Frontal cortex (tissue), 4 donors: ENCODE data around the gene CPNE4. TPM values are rescaled to one million over a fixed set of nuclear protein-coding genes. Genes with fewer than 3 reads are reported as not detected.

Experiments used
- DNase-seq, 2 donors: peaks; one replicate each; pipeline ENCODE4 v3.0.0; 2012; ENCODE audit warnings: low spot score in 2 of 2
- FAIRE-seq: peaks from 2 replicates; lab custom pipeline; 2012; peaks lifted over from hg19 to GRCh38; lab: Jason Lieb, UNC
- total RNA-seq: library from RNA; depleted of rRNA; stranded (reverse); fragments of >200 nt; gene quantifications from one replicate; pipeline ENCODE4 v1.2.3, GENCODE V29; 2014
- donor health status: control.
- donor health status: control.
- donor health status: control.

CPNE4 gene
- total RNA-seq, 1 donor from 2014 or later: 14.7 TPM

GRCh38 chr3:131756405-131756804 is 278.4 kb downstream of the CPNE4 start:
- FAIRE-seq: no peak
- no peak for DNase-seq

GRCh38 chr3:131755380-131755779 is 279.4 kb downstream of the CPNE4 start:
- no peak for FAIRE-seq
- DNase-seq: no peak

GRCh38 chr3:131750256-131750655 is 284.6 kb downstream of the CPNE4 start:
- DNase-seq (no peak), FAIRE-seq (no peak)

GRCh38 chr3:131749826-131750225 is 285.0 kb downstream of the CPNE4 start:
- no peak for FAIRE-seq
- no peak for DNase-seq

- DNase-seq: no peak
- no peak for FAIRE-seq
These were observed 287.3 kb downstream of the CPNE4 start for GRCh38 chr3:131747466-131747865.

- no peak for FAIRE-seq
- no peak for DNase-seq
These were observed 290.0 kb downstream of the CPNE4 start for GRCh38 chr3:131744765-131745164.

- FAIRE-seq: no peak
- DNase-seq: no peak
These were observed 291.7 kb downstream of the CPNE4 start for GRCh38 chr3:131743126-131743525.

- no peak for FAIRE-seq
- no peak for DNase-seq
These were observed 295.6 kb downstream of the CPNE4 start for GRCh38 chr3:131739211-131739610.

GRCh38 chr3:131738095-131738494 is 296.7 kb downstream of the CPNE4 start:
- DNase-seq (no peak), FAIRE-seq (no peak)

- FAIRE-seq (no peak), DNase-seq (no peak)
These were observed 299.3 kb downstream of the CPNE4 start for GRCh38 chr3:131735544-131735943.

GRCh38 chr3:131735116-131735515 is 299.7 kb downstream of the CPNE4 start:
- FAIRE-seq: no peak
- DNase-seq: no peak

- FAIRE-seq: no peak
- no peak for DNase-seq
These were observed 301.6 kb downstream of the CPNE4 start for GRCh38 chr3:131733086-131733841.

- FAIRE-seq: no peak
These were observed 303.1 kb downstream of the CPNE4 start for GRCh38 chr3:131731709-131732108.

GRCh38 chr3:131730581-131730980 is 304.2 kb downstream of the CPNE4 start:
- FAIRE-seq (no peak), DNase-seq (no peak)

More at GRCh38 chr3:131731709-131732108, 303.1 kb downstream of the CPNE4 start:
- no peak for DNase-seq

GRCh38 chr3:131729643-131730017 is 305.2 kb downstream of the CPNE4 start:
- FAIRE-seq (no peak), DNase-seq (no peak)

- DNase-seq: no peak
- FAIRE-seq: no peak
These were observed 305.7 kb downstream of the CPNE4 start for GRCh38 chr3:131728898-131729642.

- no peak for FAIRE-seq
- DNase-seq: no peak
These were observed 309.4 kb downstream of the CPNE4 start for GRCh38 chr3:131725414-131725813.

GRCh38 chr3:131723343-131723742 is 311.5 kb downstream of the CPNE4 start:
- DNase-seq (no peak), FAIRE-seq (no peak)

GRCh38 chr3:131717493-131717892 is 317.3 kb downstream of the CPNE4 start:
- FAIRE-seq (no peak), DNase-seq (no peak)

GRCh38 chr3:131716943-131717342 is 317.9 kb downstream of the CPNE4 start:
- DNase-seq: no peak
- no peak for FAIRE-seq

GRCh38 chr3:131716007-131716406 is 318.8 kb downstream of the CPNE4 start:
- no peak for FAIRE-seq

More at GRCh38 chr3:131716007-131716406, 318.8 kb downstream of the CPNE4 start:
- DNase-seq: no peak
